ENCODE measurements around the gene TMEM109. TPM values are rescaled to one million over a fixed set of nuclear protein-coding genes. Genes with fewer than 3 reads are reported as not detected.

Gene TMEM109
- total RNA-seq, 1 donor from 2014 or later: 70.9 TPM

- DNase-seq (ENCODE audit: low read depth, low spot score): no peak
Measured at GRCh38 chr11:60941371-60942119, 27.6 kb downstream of the TMEM109 start.

GRCh38 chr11:60942219-60942618 lies 28.3 kb downstream of the TMEM109 start:
- DNase-seq (ENCODE audit: low read depth, low spot score): no peak

- DNase-seq (ENCODE audit: low read depth, low spot score): no peak
Measured at GRCh38 chr11:60942970-60943565, 29.1 kb downstream of the TMEM109 start.

GRCh38 chr11:60944490-60945294 lies 30.7 kb downstream of the TMEM109 start:
- no peak for DNase-seq (ENCODE audit: low read depth, low spot score)

- no peak for DNase-seq (ENCODE audit: low read depth, low spot score)
Measured at GRCh38 chr11:60945295-60945667, 31.3 kb downstream of the TMEM109 start.

GRCh38 chr11:60946601-60947264 lies 32.8 kb downstream of the TMEM109 start:
- no peak for DNase-seq (ENCODE audit: low read depth, low spot score)

- DNase-seq (ENCODE audit: low read depth, low spot score): no peak
Measured at GRCh38 chr11:60947700-60948099, 33.7 kb downstream of the TMEM109 start.

- no peak for DNase-seq (ENCODE audit: low read depth, low spot score)
Measured at GRCh38 chr11:60948250-60948649, 34.3 kb downstream of the TMEM109 start.

- no peak for DNase-seq (ENCODE audit: low read depth, low spot score)
Measured at GRCh38 chr11:60950024-60950423, 36.1 kb downstream of the TMEM109 start.

- no peak for DNase-seq (ENCODE audit: low read depth, low spot score)
Measured at GRCh38 chr11:60950933-60951605, 37.1 kb downstream of the TMEM109 start.

- DNase-seq (ENCODE audit: low read depth, low spot score): no peak
Measured at GRCh38 chr11:60951606-60951903, 37.6 kb downstream of the TMEM109 start.

- no peak for DNase-seq (ENCODE audit: low read depth, low spot score)
Measured at GRCh38 chr11:60951904-60952741, 38.2 kb downstream of the TMEM109 start, which contains the start of gene SLC15A3. Gene SLC15A3, minus strand, starts transcription at chr11:60952176. Its CDS starts 625 bp downstream, at chr11:60951551.

- no peak for DNase-seq (ENCODE audit: low read depth, low spot score)
Measured at GRCh38 chr11:60952742-60953170, 38.8 kb downstream of the TMEM109 start.

GRCh38 chr11:60953781-60954180 lies 39.8 kb downstream of the TMEM109 start:
- DNase-seq (ENCODE audit: low read depth, low spot score): peak; percentile 20

- DNase-seq (ENCODE audit: low read depth, low spot score): no peak
Measured at GRCh38 chr11:60954421-60954820, 40.5 kb downstream of the TMEM109 start.

- DNase-seq (ENCODE audit: low read depth, low spot score): no peak
Measured at GRCh38 chr11:60955571-60955970, 41.6 kb downstream of the TMEM109 start.

GRCh38 chr11:60957188-60957587 lies 43.2 kb downstream of the TMEM109 start:
- no peak for DNase-seq (ENCODE audit: low read depth, low spot score)

GRCh38 chr11:60959431-60959830 lies 45.5 kb downstream of the TMEM109 start:
- DNase-seq (ENCODE audit: low read depth, low spot score): no peak

- DNase-seq (ENCODE audit: low read depth, low spot score): no peak
Measured at GRCh38 chr11:60960405-60960804, 46.4 kb downstream of the TMEM109 start.

- DNase-seq (ENCODE audit: low read depth, low spot score): no peak
Measured at GRCh38 chr11:60964801-60965200, 50.8 kb downstream of the TMEM109 start.
